K562 (cell line): ENCODE data around the gene A2ML1. TPM values are rescaled to one million over a fixed set of nuclear protein-coding genes. Genes with fewer than 3 reads are reported as not detected.

ENCODE experiments used
- ATAC-seq: fragments of 200-7000 bp; cut with Tn5 transposase; 3 replicates; pipeline ENCODE4 v1.9.1; 2020; ENCODE audit warnings: moderate library complexity
- BruUV-seq: library from RNA; stranded (reverse); fragments of 400-500 nt; replicated peaks from 2 replicates; lab custom pipeline; 2021; lab: Mats Ljungman, UMichigan
- CTCF ChIA-PET: fragments of 300-600 bp; formaldehyde crosslinking; extraction: SDS; loops from one replicate; lab custom pipeline; 2021; ENCODE audit warnings: low intra/inter-chr PET ratio; lab: Yijun Ruan, JAX
- POLR2A ChIA-PET: fragments of 300-600, 350-650 bp; sonication (Branson Sonifier 250); formaldehyde crosslinking; extraction: SDS; loops from one replicate; lab custom pipeline; 2021; ENCODE audit warnings: antibody characterized with exemption, inconsistent platforms; lab: Yijun Ruan, JAX
- DNase-seq, 4 experiments: peaks; one replicate each; pipeline versions ENCODE4 v3.0.0 to v3.0.0-alpha.2; 2011 to 2018; ENCODE audit warnings: low spot score in 3 of 4, mixed read lengths in 3 of 4; ENCODE audit errors: extremely low read depth in 1 of 4
- FAIRE-seq: peaks from 2 replicates; lab custom pipeline; 2011; peaks lifted over from hg19 to GRCh38; lab: Jason Lieb, UNC
- H2AFZ ChIP-seq: 2 replicates; pipeline ENCODE4 v1.6.0; 2011; ENCODE audit warnings: low read depth, low read length, control low read depth, inconsistent platforms
- H3K27ac ChIP-seq: fragments of 200-600 bp; 3 replicates; pipeline ENCODE4 v1.8.0; 2011; ENCODE audit warnings: low read depth, mild to moderate bottlenecking, control low read depth, inconsistent platforms, low read length, moderate library complexity, mixed read lengths; ENCODE audit errors: extremely low read depth
- H3K27me3 ChIP-seq, 2 experiments: fragments of 300-600 bp in 1 of 2; 2 replicates in 1 of 2; 3 replicates in 1 of 2; pipeline versions ENCODE4 v1.6.0 to v1.8.0; 2011; ENCODE audit warnings: inconsistent platforms in 2 of 2, low read length in 2 of 2, mild to moderate bottlenecking in 1 of 2, mixed read lengths in 1 of 2, moderate library complexity in 1 of 2; ENCODE audit not compliant: control insufficient read depth in 2 of 2, insufficient read depth in 2 of 2
- H3K36me3 ChIP-seq: fragments of 300-600 bp; 3 replicates; pipeline ENCODE4 v1.8.0; 2011; ENCODE audit warnings: mild to moderate bottlenecking, low read length, inconsistent platforms; ENCODE audit not compliant: control insufficient read depth, insufficient read depth
- H3K4me1 ChIP-seq, 2 experiments: fragments of 200-600 bp in 1 of 2; replicated peaks in 1 of 2; 2 replicates in 1 of 2; 3 replicates in 1 of 2; pipeline versions ENCODE4 v1.5.1 to v1.8.0; 2011; ENCODE audit warnings: inconsistent platforms in 2 of 2, low read length in 2 of 2, mild to moderate bottlenecking in 1 of 2, mixed read lengths in 1 of 2, moderate library complexity in 1 of 2; ENCODE audit not compliant: control insufficient read depth in 2 of 2, insufficient read depth in 2 of 2
- H3K4me2 ChIP-seq: 2 replicates; pipeline ENCODE4 v1.6.1; 2011; ENCODE audit warnings: low read length, control low read depth, inconsistent platforms, mixed read lengths; ENCODE audit not compliant: insufficient read depth
- H3K4me3 ChIP-seq: fragments of 200-600 bp; sonication (generic), shearing (Covaris generic); 2 replicates; pipeline ENCODE4 v1.5.1; 2016; ENCODE audit warnings: control low read depth, inconsistent platforms
- H3K79me2 ChIP-seq: fragments of 200-600 bp; 3 replicates; pipeline ENCODE4 v1.8.0; 2011; ENCODE audit warnings: low read length, inconsistent platforms; ENCODE audit not compliant: control insufficient read depth, insufficient read depth
- H3K9ac ChIP-seq, 2 experiments: 2 replicates each; pipeline versions ENCODE4 v1.6.0 to v1.6.1; 2011; ENCODE audit warnings: low read depth in 2 of 2, low read length in 2 of 2, control low read depth in 1 of 2, inconsistent platforms in 1 of 2, mild to moderate bottlenecking in 1 of 2, mixed read lengths in 1 of 2; ENCODE audit not compliant: insufficient read depth in 1 of 2
- H3K9me1 ChIP-seq: one replicate; pipeline ENCODE4 v1.6.0; 2011; ENCODE audit warnings: inconsistent platforms, mild to moderate bottlenecking, low read length, moderate library complexity; ENCODE audit not compliant: control insufficient read depth, insufficient read depth
- H3K9me3 ChIP-seq: replicated peaks from 2 replicates; pipeline ENCODE4 v1.5.1; 2011; ENCODE audit warnings: low read depth, low read length, inconsistent platforms; ENCODE audit not compliant: control insufficient read depth, insufficient read depth
- H4K20me1 ChIP-seq: replicated peaks from 2 replicates; pipeline ENCODE4 v1.6.1; 2011; ENCODE audit warnings: low read length, inconsistent platforms, mixed read lengths; ENCODE audit not compliant: control insufficient read depth, insufficient read depth
- ARID1B ChIP-seq: fragments of 450-650 bp; IDR thresholded peaks from 2 replicates; pipeline ENCODE4 v1.6.1; 2016; ENCODE audit warnings: antibody characterized with exemption, mild to moderate bottlenecking, inconsistent platforms
- CBFA2T2 ChIP-seq: fragments of 450-650 bp; conservative IDR thresholded peaks from 2 replicates; pipeline ENCODE4 v1.6.1; 2017; ENCODE audit warnings: mild to moderate bottlenecking
- DLX4 ChIP-seq: fragments of 250-450 bp; sonication (Bioruptor Pico); IDR thresholded peaks from 2 replicates; pipeline ENCODE4 v1.6.1; 2021; ENCODE audit warnings: mild to moderate bottlenecking
- GATA2 ChIP-seq: sonication (generic); formaldehyde crosslinking; IDR thresholded peaks from 2 replicates; pipeline ENCODE4 v1.4.0; 2020; ENCODE audit warnings: mild to moderate bottlenecking, missing genetic modification reagents
- HDAC1 ChIP-seq, 2 experiments: fragments of 450-650 bp; IDR thresholded peaks; 2 replicates each; pipeline ENCODE4 v1.6.1; 2016 to 2017; ENCODE audit warnings: inconsistent platforms in 1 of 2, mild to moderate bottlenecking in 1 of 2, moderate library complexity in 1 of 2
- ILK ChIP-seq: fragments of 450-650 bp; IDR thresholded peaks from 2 replicates; pipeline ENCODE4 v1.6.1; 2016; ENCODE audit warnings: missing genetic modification characterization, low read depth, mild to moderate bottlenecking, missing compliant biosample characterization, moderate library complexity, borderline replicate concordance
- MXI1 ChIP-seq: IDR thresholded peaks from 2 replicates; pipeline ENCODE4 v1.6.1; 2011; ENCODE audit warnings: low read depth, mild to moderate bottlenecking, improper control_type of control experiment, low read length
- PML ChIP-seq: IDR thresholded peaks from 2 replicates; pipeline ENCODE4 v1.6.1; 2012; ENCODE audit warnings: low read length, inconsistent platforms
- POLR2AphosphoS5 ChIP-seq: IDR thresholded peaks from 2 replicates; pipeline ENCODE4 v1.6.1; 2011; ENCODE audit warnings: mild to moderate bottlenecking, low read depth, low read length, moderate library complexity; ENCODE audit not compliant: control insufficient read depth, insufficient read depth
- PPARD ChIP-seq: fragments of 250-450 bp; sonication (Bioruptor Pico); IDR thresholded peaks from 2 replicates; pipeline ENCODE4 v1.8.0; 2022; ENCODE audit warnings: inconsistent platforms, mild to moderate bottlenecking, moderate library complexity
- SMARCA4 ChIP-seq: fragments of 450-650 bp; IDR thresholded peaks from 2 replicates; pipeline ENCODE4 v1.6.1; 2016
- SMARCB1 ChIP-seq: IDR thresholded peaks from 2 replicates; pipeline ENCODE4 v1.6.1; 2011; ENCODE audit warnings: improper control_type of control experiment, low read depth; ENCODE audit not compliant: insufficient read length
- SOX6 ChIP-seq: fragments of 450-650 bp; IDR thresholded peaks from 2 replicates; pipeline ENCODE4 v1.6.1; 2014; ENCODE audit warnings: mild to moderate bottlenecking
- TAF15 ChIP-seq: fragments of 200-400 bp; formaldehyde crosslinking; IDR thresholded peaks from 2 replicates; pipeline ENCODE4 v1.6.1; 2017; ENCODE audit warnings: mild to moderate bottlenecking, low read depth, low read length, moderate library complexity
- TCF3 ChIP-seq: sonication (generic); formaldehyde crosslinking; IDR thresholded peaks from 2 replicates; pipeline ENCODE4 v1.4.0; 2020; ENCODE audit warnings: mild to moderate bottlenecking, missing genetic modification reagents
- TEAD4 ChIP-seq, 2 experiments: sonication (generic) in 1 of 2; formaldehyde crosslinking in 1 of 2; IDR thresholded peaks; 2 replicates each; pipeline versions ENCODE4 v1.6.1 to v1.8.0; 2012 to 2022; ENCODE audit warnings: borderline replicate concordance in 1 of 2, inconsistent platforms in 1 of 2, low read length in 1 of 2, mild to moderate bottlenecking in 1 of 2, missing genetic modification reagents in 1 of 2
- ZNF121 ChIP-seq: sonication (generic); formaldehyde crosslinking; conservative IDR thresholded peaks from 2 replicates; pipeline ENCODE4 v1.8.0; 2022; ENCODE audit warnings: missing genetic modification reagents
- ZNF197 ChIP-seq: fragments of 200-800 bp; sonication (Bioruptor generic); IDR thresholded peaks from 2 replicates; pipeline ENCODE4 v1.6.1; 2016; ENCODE audit warnings: low read depth, missing genetic modification characterization, missing compliant biosample characterization
- ZNF23 ChIP-seq: fragments of 250-450 bp; sonication (Bioruptor Pico); IDR thresholded peaks from 2 replicates; pipeline ENCODE4 v1.4.0; 2020; ENCODE audit warnings: mild to moderate bottlenecking
- ZNF324 ChIP-seq: fragments of 250-450 bp; sonication (Bioruptor Pico); IDR thresholded peaks from 2 replicates; pipeline ENCODE4 v1.4.0; 2020; ENCODE audit warnings: mild to moderate bottlenecking
- WGBS: fragments of 100-300 bp; shearing (Covaris generic); methylation state at CpG from one replicate; pipeline ENCODE4 v1.1.6; 2016; ENCODE audit warnings: low coverage, mixed read lengths; ENCODE audit not compliant: insufficient coverage; ENCODE audit errors: missing lambda C conversion rate; 5-methylcytosine and 5-hydroxymethylcytosine counted together
- in situ Hi-C: fragments of 300-500 bp; cut with MboI; formaldehyde crosslinking; loops from 4 replicates; pipeline ENCODE4 v1.15.0; 2018; ENCODE audit warnings: inconsistent platforms, mixed read lengths
- intact Hi-C: fragments of 100-400 bp; cut with micrococcal nuclease; formaldehyde crosslinking; loops from 2 replicates; pipeline ENCODE4 v1.14.2; 2022
- polyA plus RNA-seq, 8 experiments: library from polyadenylated mRNA; depleted of rRNA in 4 of 8; stranded (reverse) in 5 of 8; unstranded in 3 of 8; fragments of >200 nt; fragmentation: Nextera tagmentation in 2 of 8; fragmentation: Illumina TruSeq in 1 of 8; extraction: Ambion mirVana in 2 of 8; extraction: Trizol in 1 of 8; gene quantifications; 2 replicates each; pipeline versions ENCODE4 v1.2.1 to v1.2.3, GENCODE V29; 2011 to 2014; ENCODE audit warnings: inconsistent platforms in 1 of 8, missing spikeins in 1 of 8
- total RNA-seq, 7 experiments: library from RNA; depleted of rRNA in 6 of 7; stranded (reverse); fragments of >200 nt in 6 of 7; fragmentation: Illumina TruSeq in 2 of 7; extraction: Trizol in 2 of 7; gene quantifications; 2 replicates each; pipeline versions ENCODE4 v1.2.1 to v1.2.3, GENCODE V29; 2011 to 2021; ENCODE audit warnings: low replicate concordance in 1 of 7
- TF ChIP-seq, protein P1 (sequence below): fragments of 200-800 bp; sonication (Bioruptor generic); IDR thresholded peaks from 2 replicates; pipeline ENCODE4 v1.6.1; 2017; ENCODE audit warnings: missing genetic modification characterization, missing compliant biosample characterization

The A2ML1 gene
- total and polyA plus RNA-seq, 9 of the 15 experiments (the other 6 are each of a cell fraction or from before 2014, with no cell fraction given): 0.04 to 0.47 (median 0.13) TPM

DNA sequence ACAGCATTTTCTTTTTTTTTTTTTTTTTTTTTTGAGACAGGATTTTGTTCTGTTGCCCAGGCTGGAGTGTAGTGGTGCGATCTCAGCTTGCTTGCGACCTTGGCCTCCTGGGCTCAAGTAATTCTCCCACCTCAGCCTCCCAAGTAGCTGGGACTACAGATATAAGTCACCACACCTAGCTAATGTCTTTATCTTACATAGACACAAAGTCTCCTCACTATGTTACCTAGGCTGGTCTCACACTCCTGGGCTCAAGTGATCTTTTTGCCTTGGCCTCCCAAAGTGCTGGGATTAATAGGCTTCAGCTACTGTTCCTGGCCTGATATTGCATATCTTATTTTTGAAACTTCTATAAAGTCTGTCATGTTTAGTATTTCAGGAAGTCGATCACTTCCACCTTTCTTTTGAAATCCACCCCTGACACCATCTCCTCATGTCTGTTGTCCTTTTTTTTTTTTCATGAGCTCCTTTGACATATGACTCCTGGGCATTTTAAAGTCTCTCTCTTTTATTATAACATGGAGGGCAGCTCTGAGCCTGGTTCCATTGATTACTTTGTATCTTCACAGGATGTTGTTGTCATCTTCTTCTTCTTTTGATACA lies 5.9 kb upstream of the A2ML1 start:
- POLR2A ChIA-PET: no interaction called here
- WGBS: 0% methylated on average over 1 of the region's 3 CpGs
- in situ Hi-C loops: no loop called here
- TF ChIP-seq ARID1B (peak; percentile 89), MXI1 (no peak), SMARCA4 (peak; percentile 59; the same call in 1 of the 2 replicates), DLX4 (CRISPR knock-in tag) (no peak), CBFA2T2 (peak; percentile 89), ZNF121 (CRISPR knock-in tag) (no peak), ZNF197 (no peak), TEAD4 (IDR thresholded peaks at IDR 0.05; ENCODE audit: low read length) (peak; percentile 71), TEAD4 (CRISPR knock-in tag; IDR thresholded peaks at IDR 0.05; ENCODE audit: borderline replicate concordance) (no peak), POLR2AphosphoS5 (peak; percentile 51; the same call in 1 of the 2 replicates), PPARD (CRISPR knock-in tag) (no peak), TCF3 (peak; percentile 90), SOX6 (0 out of 2 replicates have a peak, but pooled peaks have one; percentile 11), ZNF324 (CRISPR knock-in tag) (no peak), TAF15 (no peak), PML (0 out of 2 replicates have a peak, but pooled peaks have one; percentile 26), HDAC1 (IDR thresholded peaks at IDR 0.05) (0 out of 4 replicates have a peak, but pooled peaks of 1 of the 2 experiments have one; percentile 13), SMARCB1 (peak; percentile 25), GATA2 (CRISPR knock-in tag) (peak; percentile 50), ZNF23 (CRISPR knock-in tag) (no peak), ILK (tag) (no peak)
- TF ChIP-seq, protein P1, sequence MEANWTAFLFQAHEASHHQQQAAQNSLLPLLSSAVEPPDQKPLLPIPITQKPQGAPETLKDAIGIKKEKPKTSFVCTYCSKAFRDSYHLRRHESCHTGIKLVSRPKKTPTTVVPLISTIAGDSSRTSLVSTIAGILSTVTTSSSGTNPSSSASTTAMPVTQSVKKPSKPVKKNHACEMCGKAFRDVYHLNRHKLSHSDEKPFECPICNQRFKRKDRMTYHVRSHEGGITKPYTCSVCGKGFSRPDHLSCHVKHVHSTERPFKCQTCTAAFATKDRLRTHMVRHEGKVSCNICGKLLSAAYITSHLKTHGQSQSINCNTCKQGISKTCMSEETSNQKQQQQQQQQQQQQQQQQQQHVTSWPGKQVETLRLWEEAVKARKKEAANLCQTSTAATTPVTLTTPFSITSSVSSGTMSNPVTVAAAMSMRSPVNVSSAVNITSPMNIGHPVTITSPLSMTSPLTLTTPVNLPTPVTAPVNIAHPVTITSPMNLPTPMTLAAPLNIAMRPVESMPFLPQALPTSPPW: no peak

More for the DNA sequence above, 5.9 kb upstream of the A2ML1 start:
- ATAC-seq: peak; percentile 84
- H3K27ac ChIP-seq: peak overlapping the region; percentile 47
- H4K20me1 ChIP-seq: no peaks in the 10 kb centered on the region
- intact Hi-C loops: no loop called here
- peak in 2 of 4 experiments; percentile 22 to 81 for DNase-seq
- BruUV-seq: no TSS peak
- H2AFZ ChIP-seq: peak overlapping the region; percentile 55; the same call in 1 of the 2 replicates
- FAIRE-seq: peak; percentile 96
- H3K9me1 ChIP-seq: no peaks in the 10 kb centered on the region
- H3K4me2 ChIP-seq: peak overlapping the region; percentile 24; the same call in 1 of the 2 replicates
- no peaks in the 10 kb centered on the region for H3K9me3 ChIP-seq
- no peaks in the 10 kb centered on the region for H3K27me3 ChIP-seq
- H3K4me3 ChIP-seq: no peak overlapping the region
- H3K36me3 ChIP-seq: no peaks in the 10 kb centered on the region
- H3K79me2 ChIP-seq: no peaks in the 10 kb centered on the region
- CTCF ChIA-PET: no interaction called here
- peak overlapping the region in 1 of 2 experiments; percentile 26; a peak in 1 of 4 replicates for H3K9ac ChIP-seq
- H3K4me1 ChIP-seq: peaks cover 0 to 5% of the 10 kb centered on the region in 2 experiments; a peak in 3 of 5 replicates
